ENCODE measurements around the gene SNRNP35. TPM values are rescaled to one million over a fixed set of nuclear protein-coding genes. Genes with fewer than 3 reads are reported as not detected.

The SNRNP35 gene
- total RNA-seq, 2 experiments from 2014 or later: 26.2 to 28.6 TPM

GRCh38 chr12:123435636-123436016 lies 22.3 kb upstream of the SNRNP35 start:
- Mint-ChIP-seq H3K4me3 (peak overlapping the region; percentile 95), H3K27ac (peak overlapping the region; percentile 80), H3K27me3 (no peaks in the 10 kb centered on the region), H3K4me1 (ENCODE audit: low read depth) (peaks cover 46% of the 10 kb centered on the region), H3K9me3 (no peaks in the 10 kb centered on the region), H3K36me3 (ENCODE audit: low read depth) (peaks cover 23% of the 10 kb centered on the region)
- POLR2A ChIA-PET: interaction anchor here (0.8 to 5.5 kb wide), 10 partner anchors 8 to 203 kb away, joined by 4 to 43 read pairs (median 6); partner anchors contain the start of genes KMT5A, MPHOSPH9, MTRFR and SBNO1
- Histone ChIP-seq H3K4me3 (ENCODE audit: low read length) (peak overlapping the region; percentile 94), H3K27ac (ENCODE audit: low read depth in 1 of 2, low read length in 2 of 2) (peak overlapping the region; percentile 86 to 90), H3K36me3 (ENCODE audit: insufficient read depth, low read length) (peaks cover 7% of the 10 kb centered on the region), H3K9me3 (ENCODE audit: control insufficient read depth in 1 of 2, insufficient read depth in 1 of 2, low read length in 2 of 2) (no peaks in the 10 kb centered on the region), H3K4me1 (ENCODE audit: insufficient read depth, low read length) (peaks cover 64% of the 10 kb centered on the region), H3K27me3 (ENCODE audit: control insufficient read depth in 1 of 2, insufficient read depth in 2 of 2, low read length in 2 of 2) (no peaks in the 10 kb centered on the region)
- no peak for DNase-seq
- CTCF ChIA-PET: interaction anchor here (0.6 to 1.8 kb wide), 3 partner anchors 13 to 23 kb away, joined by 3 to 5 read pairs (median 4); partner anchors contain the start of gene SNRNP35
- ATAC-seq (ENCODE audit: poor library complexity): no peak
- intact Hi-C loops (cut with DNase I, micrococcal nuclease): loop anchor here (1.0 kb wide), 1 partner anchor 13 kb away; no protein-coding TSS in a partner anchor
- TF ChIP-seq, protein P1, sequence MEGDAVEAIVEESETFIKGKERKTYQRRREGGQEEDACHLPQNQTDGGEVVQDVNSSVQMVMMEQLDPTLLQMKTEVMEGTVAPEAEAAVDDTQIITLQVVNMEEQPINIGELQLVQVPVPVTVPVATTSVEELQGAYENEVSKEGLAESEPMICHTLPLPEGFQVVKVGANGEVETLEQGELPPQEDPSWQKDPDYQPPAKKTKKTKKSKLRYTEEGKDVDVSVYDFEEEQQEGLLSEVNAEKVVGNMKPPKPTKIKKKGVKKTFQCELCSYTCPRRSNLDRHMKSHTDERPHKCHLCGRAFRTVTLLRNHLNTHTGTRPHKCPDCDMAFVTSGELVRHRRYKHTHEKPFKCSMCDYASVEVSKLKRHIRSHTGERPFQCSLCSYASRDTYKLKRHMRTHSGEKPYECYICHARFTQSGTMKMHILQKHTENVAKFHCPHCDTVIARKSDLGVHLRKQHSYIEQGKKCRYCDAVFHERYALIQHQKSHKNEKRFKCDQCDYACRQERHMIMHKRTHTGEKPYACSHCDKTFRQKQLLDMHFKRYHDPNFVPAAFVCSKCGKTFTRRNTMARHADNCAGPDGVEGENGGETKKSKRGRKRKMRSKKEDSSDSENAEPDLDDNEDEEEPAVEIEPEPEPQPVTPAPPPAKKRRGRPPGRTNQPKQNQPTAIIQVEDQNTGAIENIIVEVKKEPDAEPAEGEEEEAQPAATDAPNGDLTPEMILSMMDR (IDR thresholded peaks at IDR 0.05): no peak

GRCh38 chr12:123436017-123436964 lies 21.6 kb upstream of the SNRNP35 start, which contains the start of gene RILPL2:
TSS of gene RILPL2 (minus strand) at chr12:123436684. CDS start at chr12:123436420, 264 bp downstream.
- H3K27ac ChIP-seq (ENCODE audit: low read depth in 1 of 2, low read length in 2 of 2): peak within 1 kb of the TSS; percentile 86 to 90
- no peaks in the 10 kb centered on the region for H3K27me3 ChIP-seq (ENCODE audit: control insufficient read depth in 1 of 2, insufficient read depth in 2 of 2, low read length in 2 of 2)
- intact Hi-C loops (cut with DNase I, micrococcal nuclease): loop anchor here (1.0 kb wide), 1 partner anchor 12 kb away; no protein-coding TSS in a partner anchor
- H3K4me3 ChIP-seq (ENCODE audit: low read length): peak within 1 kb of the TSS; percentile 94
- ChIA-PET POLR2A (interaction anchor here (0.8 to 5.5 kb wide), 10 partner anchors 9 to 203 kb away, joined by 4 to 43 read pairs (median 6); partner anchors contain the start of genes KMT5A, MPHOSPH9, MTRFR and SBNO1), CTCF (interaction anchor here (0.6 to 1.8 kb wide), 4 partner anchors 12 to 146 kb away, joined by 3 to 5 read pairs (median 4); partner anchors contain the start of gene SNRNP35)
- H3K9me3 Mint-ChIP-seq: no peaks in the 10 kb centered on the region
- H3K4me1 ChIP-seq (ENCODE audit: insufficient read depth, low read length): peaks cover 59% of the 10 kb centered on the region
- no peaks in the 10 kb centered on the region for H3K27me3 Mint-ChIP-seq
- peak within 1 kb of the TSS; percentile 95 for H3K4me3 Mint-ChIP-seq
- DNase-seq (peak; percentile 78 to 97 (median 89)), ATAC-seq (ENCODE audit: poor library complexity) (peak; percentile 87)
- TF ChIP-seq, protein P1 (IDR thresholded peaks at IDR 0.05): no peak
- H3K36me3 Mint-ChIP-seq (ENCODE audit: low read depth): peaks cover 17% of the 10 kb centered on the region
- peaks cover under 1% of the 10 kb centered on the region for H3K36me3 ChIP-seq (ENCODE audit: insufficient read depth, low read length)
- peak within 1 kb of the TSS; percentile 80 for H3K27ac Mint-ChIP-seq
- H3K4me1 Mint-ChIP-seq (ENCODE audit: low read depth): peaks cover 40% of the 10 kb centered on the region
- H3K9me3 ChIP-seq (ENCODE audit: control insufficient read depth in 1 of 2, insufficient read depth in 1 of 2, low read length in 2 of 2): no peaks in the 10 kb centered on the region

- H3K27ac ChIP-seq (ENCODE audit: low read depth in 1 of 2, low read length in 2 of 2): no peak overlapping the region
- H3K9me3 ChIP-seq (ENCODE audit: control insufficient read depth in 1 of 2, insufficient read depth in 1 of 2, low read length in 2 of 2): no peaks in the 10 kb centered on the region
- no peak for DNase-seq
- ChIA-PET CTCF (no interaction called here), POLR2A (interaction anchor here (1.1 to 1.4 kb wide), 2 partner anchors 16 to 142 kb away, joined by 3 read pairs; partner anchors contain the start of gene SNRNP35)
- Mint-ChIP-seq H3K4me3 (no peak overlapping the region), H3K4me1 (ENCODE audit: low read depth) (peaks cover 18% of the 10 kb centered on the region), H3K27ac (no peak overlapping the region), H3K27me3 (no peaks in the 10 kb centered on the region), H3K36me3 (ENCODE audit: low read depth) (peaks cover 4% of the 10 kb centered on the region), H3K9me3 (no peaks in the 10 kb centered on the region)
- TF ChIP-seq, protein P1 (IDR thresholded peaks at IDR 0.05): no peak
- no peak overlapping the region for H3K4me3 ChIP-seq (ENCODE audit: low read length)
- ATAC-seq (ENCODE audit: poor library complexity): no peak
- intact Hi-C loops (cut with DNase I, micrococcal nuclease): no loop called here
- H3K4me1 ChIP-seq (ENCODE audit: insufficient read depth, low read length): peaks cover 32% of the 10 kb centered on the region
- H3K36me3 ChIP-seq (ENCODE audit: insufficient read depth, low read length): no peaks in the 10 kb centered on the region
- no peaks in the 10 kb centered on the region for H3K27me3 ChIP-seq (ENCODE audit: control insufficient read depth in 1 of 2, insufficient read depth in 2 of 2, low read length in 2 of 2)
These were observed 16.3 kb upstream of the SNRNP35 start for GRCh38 chr12:123441523-123442164.

All from CD4-positive, alpha-beta T cell (primary cell).